ENCODE data around the gene BORCS5.
"Not testable (repeated sequence)": the region's sequence is repeated elsewhere in the genome, so short reads cannot be mapped to it uniquely, and the experiment has no call there.

Gene BORCS5

DNA sequence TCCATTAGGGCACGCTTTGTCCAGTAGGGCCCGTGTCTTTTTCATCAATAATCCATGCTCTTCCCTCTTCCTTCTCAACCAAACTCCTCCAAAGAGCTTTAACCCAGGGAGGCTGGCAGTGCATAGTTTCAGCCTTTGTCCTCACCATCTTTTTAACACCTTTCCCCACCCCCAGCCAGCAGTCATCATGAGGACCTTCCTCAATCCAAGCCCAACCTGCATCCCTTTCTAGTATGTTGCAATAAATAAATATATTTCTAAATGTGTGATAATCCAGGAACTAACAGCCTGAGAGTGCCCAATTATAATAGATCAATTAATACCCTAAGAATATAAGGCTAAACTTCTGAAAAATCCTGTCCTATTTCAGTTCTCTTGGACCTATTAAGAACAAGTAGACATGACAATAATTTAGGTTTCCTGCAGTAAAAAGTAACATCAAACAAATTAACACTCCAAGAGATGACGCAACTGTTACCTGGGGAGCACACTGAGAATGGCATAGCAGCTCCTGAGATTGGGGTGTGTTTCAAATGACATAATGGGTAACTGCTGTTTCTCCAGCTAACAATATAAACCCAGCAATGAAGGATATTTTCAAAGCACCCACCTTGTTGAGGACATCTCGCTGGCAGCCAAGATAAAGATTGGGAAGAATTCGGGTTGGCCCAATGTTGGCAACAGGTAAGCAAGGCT, 143.2 kb downstream of the BORCS5 start:
- Histone ChIP-seq H3K79me2 (ENCODE audit: insufficient read depth, low read length) (no peaks in the 10 kb centered on the region), H3K9me2 (replicated peaks; ENCODE audit: low read depth, low read length) (no peaks in the 10 kb centered on the region), H3K4me2 (ENCODE audit: low read depth, low read length, poor library complexity, severe bottlenecking) (no peak overlapping the region), H3F3A (ENCODE audit: low read depth) (no peaks in the 10 kb centered on the region), H3K27me3 (ENCODE audit: insufficient read depth, low read length, poor library complexity, severe bottlenecking) (no peaks in the 10 kb centered on the region), H3K4me1 (ENCODE audit: insufficient read depth, low read length, poor library complexity, severe bottlenecking) (no peaks in the 10 kb centered on the region), H2AFZ (ENCODE audit: low read length) (no peak overlapping the region), H3K4me3 (ENCODE audit: low read length, poor library complexity, severe bottlenecking) (no peak overlapping the region), H3K36me3 (ENCODE audit: insufficient read depth, low read length) (no peaks in the 10 kb centered on the region), H3K9me3 (ENCODE audit: insufficient read depth, low read depth, low read length) (no peaks in the 10 kb centered on the region), H3K9ac (ENCODE audit: low read depth, low read length, poor library complexity, severe bottlenecking) (no peak overlapping the region), H4K20me1 (ENCODE audit: insufficient read depth, low read length, poor library complexity, severe bottlenecking) (no peaks in the 10 kb centered on the region)
- TF ChIP-seq EZH2phosphoT487 (IDR thresholded peaks at IDR 0.05; ENCODE audit: borderline replicate concordance) = no peak
- TF ChIP-seq, protein P1, sequence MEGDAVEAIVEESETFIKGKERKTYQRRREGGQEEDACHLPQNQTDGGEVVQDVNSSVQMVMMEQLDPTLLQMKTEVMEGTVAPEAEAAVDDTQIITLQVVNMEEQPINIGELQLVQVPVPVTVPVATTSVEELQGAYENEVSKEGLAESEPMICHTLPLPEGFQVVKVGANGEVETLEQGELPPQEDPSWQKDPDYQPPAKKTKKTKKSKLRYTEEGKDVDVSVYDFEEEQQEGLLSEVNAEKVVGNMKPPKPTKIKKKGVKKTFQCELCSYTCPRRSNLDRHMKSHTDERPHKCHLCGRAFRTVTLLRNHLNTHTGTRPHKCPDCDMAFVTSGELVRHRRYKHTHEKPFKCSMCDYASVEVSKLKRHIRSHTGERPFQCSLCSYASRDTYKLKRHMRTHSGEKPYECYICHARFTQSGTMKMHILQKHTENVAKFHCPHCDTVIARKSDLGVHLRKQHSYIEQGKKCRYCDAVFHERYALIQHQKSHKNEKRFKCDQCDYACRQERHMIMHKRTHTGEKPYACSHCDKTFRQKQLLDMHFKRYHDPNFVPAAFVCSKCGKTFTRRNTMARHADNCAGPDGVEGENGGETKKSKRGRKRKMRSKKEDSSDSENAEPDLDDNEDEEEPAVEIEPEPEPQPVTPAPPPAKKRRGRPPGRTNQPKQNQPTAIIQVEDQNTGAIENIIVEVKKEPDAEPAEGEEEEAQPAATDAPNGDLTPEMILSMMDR (conservative IDR thresholded peaks at IDR 0.05; ENCODE audit: low read length) = no peak

DNA sequence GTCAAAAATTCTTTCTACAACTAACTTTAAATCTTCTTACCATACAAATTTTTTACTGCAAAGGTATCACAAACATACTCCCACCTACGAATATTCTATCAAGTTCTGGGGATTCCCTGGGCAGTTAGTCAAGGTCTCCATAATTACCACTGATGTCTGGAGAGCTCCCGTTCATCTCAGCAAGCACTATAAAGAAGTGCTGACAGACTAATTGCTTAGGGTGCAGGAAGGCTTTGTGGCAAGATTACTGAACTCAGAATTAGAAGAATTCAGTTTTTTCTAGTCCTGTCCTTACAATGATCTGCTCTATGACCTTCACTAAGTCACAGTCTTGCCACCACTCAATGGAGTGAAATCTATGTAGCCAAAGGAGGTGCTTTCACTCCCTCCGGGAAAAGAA, 144.2 kb downstream of the BORCS5 start:
- Histone ChIP-seq H3K9me2 (replicated peaks; ENCODE audit: low read depth, low read length) (no peaks in the 10 kb centered on the region), H3K4me1 (ENCODE audit: insufficient read depth, low read length, poor library complexity, severe bottlenecking) (no peaks in the 10 kb centered on the region), H3K9me3 (ENCODE audit: insufficient read depth, low read depth, low read length) (no peaks in the 10 kb centered on the region), H3K79me2 (ENCODE audit: insufficient read depth, low read length) (no peaks in the 10 kb centered on the region), H3K4me2 (ENCODE audit: low read depth, low read length, poor library complexity, severe bottlenecking) (no peak overlapping the region), H3F3A (ENCODE audit: low read depth) (no peaks in the 10 kb centered on the region), H2AFZ (ENCODE audit: low read length) (no peak overlapping the region), H3K9ac (ENCODE audit: low read depth, low read length, poor library complexity, severe bottlenecking) (no peak overlapping the region), H4K20me1 (ENCODE audit: insufficient read depth, low read length, poor library complexity, severe bottlenecking) (no peaks in the 10 kb centered on the region), H3K36me3 (ENCODE audit: insufficient read depth, low read length) (no peaks in the 10 kb centered on the region), H3K4me3 (ENCODE audit: low read length, poor library complexity, severe bottlenecking) (no peak overlapping the region), H3K27me3 (ENCODE audit: insufficient read depth, low read length, poor library complexity, severe bottlenecking) (no peaks in the 10 kb centered on the region)
- TF ChIP-seq, protein P1 (conservative IDR thresholded peaks at IDR 0.05; ENCODE audit: low read length) = no peak
- TF ChIP-seq EZH2phosphoT487 (IDR thresholded peaks at IDR 0.05; ENCODE audit: borderline replicate concordance) = no peak

DNA sequence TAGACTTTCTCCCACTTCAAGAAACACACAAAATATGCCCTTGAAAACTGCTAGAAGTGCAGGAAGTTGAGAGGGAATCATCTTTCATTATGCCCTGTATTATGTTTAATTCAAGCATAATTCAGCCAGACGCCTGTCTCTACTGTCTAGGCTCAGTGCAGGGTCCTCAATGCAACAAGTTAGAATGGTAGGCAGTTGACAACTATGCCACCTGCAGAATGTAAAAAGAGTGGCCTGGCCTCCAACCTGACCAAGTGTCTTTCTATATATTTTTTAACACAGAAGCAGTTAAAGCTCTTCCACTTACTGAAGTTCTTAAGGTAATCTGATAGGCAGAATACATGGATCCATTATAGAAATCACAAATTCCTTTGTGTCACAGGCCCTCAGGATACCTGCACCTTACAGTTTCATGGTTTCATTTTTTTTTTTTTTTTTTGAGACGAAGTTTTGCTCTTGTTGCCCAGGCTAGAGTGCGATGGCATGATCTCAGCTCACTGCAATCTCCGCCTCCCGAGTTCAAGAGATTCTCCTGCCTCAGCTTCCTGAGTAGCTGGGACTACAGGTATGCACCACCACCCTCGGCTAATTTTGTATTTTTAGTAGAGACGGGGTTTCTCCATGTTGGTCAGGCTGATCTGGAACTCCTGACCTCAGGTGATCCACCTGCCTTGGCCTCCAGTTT, 145.4 kb downstream of the BORCS5 start:
- H3K9ac ChIP-seq (ENCODE audit: low read depth, low read length, poor library complexity, severe bottlenecking) = not testable (repeated sequence)

DNA sequence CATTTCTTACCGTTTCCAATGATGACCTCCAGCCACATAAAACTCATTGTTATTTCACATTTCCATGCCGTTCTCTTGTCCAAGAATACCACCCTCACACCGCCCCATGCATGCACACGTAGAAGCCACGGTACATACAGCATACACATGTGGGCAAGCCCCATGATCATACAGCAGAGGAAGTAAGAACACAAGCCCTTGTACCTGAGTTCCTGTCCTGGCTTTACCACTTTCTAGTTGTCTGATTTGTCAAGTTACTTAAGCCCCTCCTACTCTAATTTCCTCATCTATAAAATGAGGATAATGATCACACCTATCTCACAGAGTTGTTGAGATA, 145.9 kb downstream of the BORCS5 start:
- no peaks in the 10 kb centered on the region for H3K4me1 ChIP-seq (ENCODE audit: insufficient read depth, low read length, poor library complexity, severe bottlenecking)
- H3K27me3 ChIP-seq (ENCODE audit: insufficient read depth, low read length, poor library complexity, severe bottlenecking) = no peaks in the 10 kb centered on the region
- H3K4me2 ChIP-seq (ENCODE audit: low read depth, low read length, poor library complexity, severe bottlenecking) = no peak overlapping the region
- H3K9me3 ChIP-seq (ENCODE audit: insufficient read depth, low read depth, low read length) = no peaks in the 10 kb centered on the region
- H3K9ac ChIP-seq (ENCODE audit: low read depth, low read length, poor library complexity, severe bottlenecking) = no peak overlapping the region
- H3K4me3 ChIP-seq (ENCODE audit: low read length, poor library complexity, severe bottlenecking) = no peak overlapping the region
- H3F3A ChIP-seq (ENCODE audit: low read depth) = no peaks in the 10 kb centered on the region
- H2AFZ ChIP-seq (ENCODE audit: low read length) = no peak overlapping the region
- no peaks in the 10 kb centered on the region for H3K36me3 ChIP-seq (ENCODE audit: insufficient read depth, low read length)
- H3K9me2 ChIP-seq (replicated peaks; ENCODE audit: low read depth, low read length) = no peaks in the 10 kb centered on the region
- no peaks in the 10 kb centered on the region for H4K20me1 ChIP-seq (ENCODE audit: insufficient read depth, low read length, poor library complexity, severe bottlenecking)
- no peaks in the 10 kb centered on the region for H3K79me2 ChIP-seq (ENCODE audit: insufficient read depth, low read length)
- TF ChIP-seq, protein P1 (conservative IDR thresholded peaks at IDR 0.05; ENCODE audit: low read length) = no peak
- no peak for TF ChIP-seq EZH2phosphoT487 (IDR thresholded peaks at IDR 0.05; ENCODE audit: borderline replicate concordance)

More for the DNA sequence above, 145.4 kb downstream of the BORCS5 start:
- not testable (repeated sequence) for H3K4me3 ChIP-seq (ENCODE audit: low read length, poor library complexity, severe bottlenecking); H3K9me3 ChIP-seq (ENCODE audit: insufficient read depth, low read depth, low read length); H3K36me3 ChIP-seq (ENCODE audit: insufficient read depth, low read length); H2AFZ ChIP-seq (ENCODE audit: low read length); H4K20me1 ChIP-seq (ENCODE audit: insufficient read depth, low read length, poor library complexity, severe bottlenecking); H3K9me2 ChIP-seq (replicated peaks; ENCODE audit: low read depth, low read length); H3K79me2 ChIP-seq (ENCODE audit: insufficient read depth, low read length); H3K4me2 ChIP-seq (ENCODE audit: low read depth, low read length, poor library complexity, severe bottlenecking); H3F3A ChIP-seq (ENCODE audit: low read depth); H3K27me3 ChIP-seq (ENCODE audit: insufficient read depth, low read length, poor library complexity, severe bottlenecking); H3K4me1 ChIP-seq (ENCODE audit: insufficient read depth, low read length, poor library complexity, severe bottlenecking)

All from Loucy (cell line).